HepG2 (cell line): ENCODE results near the gene VEPH1. TPM values are rescaled to one million over a fixed set of nuclear protein-coding genes. Genes with fewer than 3 reads are reported as not detected.

ENCODE experiments used
- ATAC-seq: fragments of 200-7000 bp; cut with Tn5 transposase; 3 replicates; pipeline ENCODE4 v1.9.1; 2020; ENCODE audit warnings: mild to moderate bottlenecking, moderate library complexity
- BruUV-seq: library from RNA; stranded (reverse); fragments of 400-500 nt; replicated peaks from 2 replicates; lab custom pipeline; 2021; lab: Mats Ljungman, UMichigan
- CTCF ChIA-PET: fragments of 300-600 bp; formaldehyde crosslinking; extraction: SDS; loops from one replicate; lab custom pipeline; 2021; ENCODE audit warnings: low total read pairs, inconsistent platforms, low intra/inter-chr PET ratio; lab: Yijun Ruan, JAX
- POLR2A ChIA-PET: fragments of 350-600 bp; sonication (Branson Sonifier 250); formaldehyde crosslinking; loops from one replicate; lab custom pipeline; 2020; ENCODE audit warnings: antibody characterized with exemption, inconsistent platforms; lab: Yijun Ruan, JAX
- DNase-seq: peaks from one replicate; pipeline ENCODE4 v3.0.0-alpha.2; 2015; ENCODE audit warnings: low spot score
- FAIRE-seq: peaks from 3 replicates; lab custom pipeline; 2011; peaks lifted over from hg19 to GRCh38; lab: Jason Lieb, UNC
- H2AFZ ChIP-seq: one replicate; pipeline ENCODE4 v1.6.1; 2011; ENCODE audit warnings: low read length, inconsistent platforms
- H3K27ac ChIP-seq: fragments of 300-600 bp; 3 replicates; pipeline ENCODE4 v1.8.0; 2011; ENCODE audit warnings: mixed run types, mild to moderate bottlenecking, mixed read lengths, low read length, inconsistent platforms; ENCODE audit not compliant: insufficient read depth; ENCODE audit errors: extremely low read length
- H3K27me3 ChIP-seq, 2 experiments: fragments of 200-600 bp in 1 of 2; 2 replicates in 1 of 2; 3 replicates in 1 of 2; pipeline versions ENCODE4 v1.6.0 to v1.8.0; 2011; ENCODE audit warnings: low read length in 2 of 2, mild to moderate bottlenecking in 2 of 2, moderate library complexity in 2 of 2, inconsistent platforms in 1 of 2; ENCODE audit not compliant: insufficient read depth in 2 of 2, control insufficient read depth in 1 of 2
- H3K36me3 ChIP-seq, 2 experiments: fragments of 200-600 bp in 1 of 2; replicated peaks in 1 of 2; 2 replicates in 1 of 2; 3 replicates in 1 of 2; pipeline versions ENCODE4 v1.5.1 to v1.8.0; 2011; ENCODE audit warnings: low read length in 2 of 2, inconsistent platforms in 1 of 2; ENCODE audit not compliant: insufficient read depth in 2 of 2, control insufficient read depth in 1 of 2
- H3K4me1 ChIP-seq: 2 replicates; pipeline ENCODE4 v1.5.1; 2012; ENCODE audit warnings: low read length, inconsistent platforms; ENCODE audit not compliant: insufficient read depth
- H3K4me2 ChIP-seq: 2 replicates; pipeline ENCODE4 v1.6.0; 2011; ENCODE audit warnings: low read depth, low read length, inconsistent platforms
- H3K4me3 ChIP-seq, 3 experiments: fragments of 200-600 bp in 1 of 3; sonication (generic), shearing (Covaris generic) in 1 of 3; replicated peaks in 1 of 3; 2 replicates each; pipeline ENCODE4 v1.5.1; 2011 to 2016; ENCODE audit warnings: low read length in 3 of 3, inconsistent platforms in 2 of 3, low read depth in 2 of 3, mild to moderate bottlenecking in 2 of 3, control low read depth in 1 of 3, mixed read lengths in 1 of 3; ENCODE audit not compliant: insufficient read depth in 1 of 3
- H3K79me2 ChIP-seq: one replicate; pipeline ENCODE4 v1.6.1; 2011; ENCODE audit warnings: low read length, inconsistent platforms; ENCODE audit not compliant: insufficient read depth
- H3K9ac ChIP-seq: 2 replicates; pipeline ENCODE4 v1.6.0; 2011; ENCODE audit warnings: mild to moderate bottlenecking, low read depth, low read length, inconsistent platforms; ENCODE audit not compliant: insufficient read depth
- H3K9me3 ChIP-seq: 2 replicates; pipeline ENCODE4 v1.5.1; 2012; ENCODE audit warnings: mild to moderate bottlenecking, low read length
- H4K20me1 ChIP-seq: 2 replicates; pipeline ENCODE4 v1.6.0; 2011; ENCODE audit warnings: inconsistent platforms, mild to moderate bottlenecking, low read length, moderate library complexity; ENCODE audit not compliant: insufficient read depth
- KDM5A ChIP-seq: fragments of 200-600 bp; sonication (generic); IDR thresholded peaks from 2 replicates; pipeline ENCODE4 v1.7.0; 2018; ENCODE audit warnings: antibody characterized with exemption, mild to moderate bottlenecking, low read length, borderline replicate concordance
- KDM6A ChIP-seq: IDR thresholded peaks from 2 replicates; pipeline ENCODE4 v1.6.1; 2016; ENCODE audit warnings: low read depth
- MTF2 ChIP-seq: sonication (generic); formaldehyde crosslinking; IDR thresholded peaks from 2 replicates; pipeline ENCODE4 v1.5.0; 2020; ENCODE audit warnings: missing genetic modification reagents, borderline replicate concordance
- NFAT5 ChIP-seq: sonication (generic); formaldehyde crosslinking; IDR thresholded peaks from 2 replicates; pipeline ENCODE4 v1.4.0; 2020; ENCODE audit warnings: missing genetic modification reagents
- PBX2 ChIP-seq: IDR thresholded peaks from 2 replicates; pipeline ENCODE4 v1.6.1; 2016; ENCODE audit warnings: control low read depth
- ZBTB7A ChIP-seq: sonication (generic); formaldehyde crosslinking; IDR thresholded peaks from 2 replicates; pipeline ENCODE4 v1.8.0; 2022; ENCODE audit warnings: mild to moderate bottlenecking, missing genetic modification reagents
- ZNF550 ChIP-seq: sonication (generic); formaldehyde crosslinking; IDR thresholded peaks from 2 replicates; pipeline ENCODE4 v1.4.0; 2020; ENCODE audit warnings: mild to moderate bottlenecking, missing genetic modification reagents, borderline replicate concordance
- ZNF724P ChIP-seq: sonication (generic); formaldehyde crosslinking; IDR thresholded peaks from 2 replicates; pipeline ENCODE4 v1.8.0; 2022; ENCODE audit warnings: missing genetic modification reagents, borderline replicate concordance
- ZNF839 ChIP-seq: sonication (generic); formaldehyde crosslinking; IDR thresholded peaks from 2 replicates; pipeline ENCODE4 v1.4.0; 2020; ENCODE audit warnings: missing genetic modification reagents, mild to moderate bottlenecking, borderline replicate concordance
- WGBS: methylation state at CpG from one replicate; pipeline ENCODE4 v1.1.6; 2017; ENCODE audit warnings: low lambda C conversion rate; 5-methylcytosine and 5-hydroxymethylcytosine counted together
- in situ Hi-C: cut with HindIII; loops from 2 replicates; pipeline ENCODE4 v1.10.0; 2017; ENCODE audit warnings: low pct_unique_long_range_greater_than_20kb; ENCODE audit not compliant: extremely low pct_ligation_motif_present
- intact Hi-C: fragments of 100-400 bp; cut with micrococcal nuclease; formaldehyde crosslinking; loops from one replicate; pipeline ENCODE4 v1.10.0; 2022; ENCODE audit not compliant: unreplicated experiment
- polyA plus RNA-seq, 8 experiments: library from polyadenylated mRNA; depleted of rRNA in 3 of 8; stranded (reverse) in 7 of 8; unstranded in 1 of 8; fragments of >200 nt; fragmentation: Illumina TruSeq in 4 of 8; extraction: Trizol in 4 of 8; gene quantifications; 2 replicates each; pipeline versions ENCODE4 v1.2.1 to v1.2.3, GENCODE V29; 2011 to 2016; ENCODE audit warnings: low read depth in 4 of 8, missing spikeins in 1 of 8, mixed read lengths in 1 of 8; ENCODE audit not compliant: insufficient read depth in 1 of 8
- total RNA-seq, 5 experiments: library from RNA; depleted of rRNA; stranded (reverse); fragments of >200 nt; fragmentation: Illumina TruSeq; extraction: Trizol; gene quantifications; 2 replicates each; pipeline ENCODE4 v1.2.3, GENCODE V29; 2016; ENCODE audit warnings: low read depth in 1 of 5
- TF ChIP-seq, protein P1 (sequence below): sonication (generic); formaldehyde crosslinking; IDR thresholded peaks from 2 replicates; pipeline ENCODE4 v1.4.0; 2020; ENCODE audit warnings: missing genetic modification reagents
- TF ChIP-seq, protein P2 (sequence below): IDR thresholded peaks from 2 replicates; pipeline ENCODE4 v1.6.1; 2016; ENCODE audit warnings: missing compliant biosample characterization, missing genetic modification reagents, borderline replicate concordance

Gene VEPH1
- total and polyA plus RNA-seq, 2 of the 13 experiments (the other 11 are each of a cell fraction or from before 2014, with no cell fraction given): not detected

DNA sequence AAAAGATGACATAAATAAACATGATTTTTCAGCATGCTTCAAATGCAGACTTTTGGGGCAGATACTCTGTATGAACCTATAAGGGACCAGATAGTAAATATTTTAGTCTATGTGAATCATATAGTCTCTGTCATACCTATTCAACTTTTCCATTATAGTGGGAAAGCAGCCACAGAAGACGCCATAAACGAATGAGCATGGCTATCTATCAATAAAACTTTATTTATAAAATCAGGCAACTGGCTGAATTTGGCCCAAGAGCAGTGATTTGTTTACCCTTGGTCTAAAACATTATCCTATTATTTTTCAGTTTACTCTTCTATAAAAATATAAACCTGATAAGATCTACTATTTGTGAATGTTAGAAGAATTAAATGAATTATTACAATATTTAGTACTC is 25.9 kb upstream of the VEPH1 start (continued):
- TF ChIP-seq PBX2 (no peak), ZNF839 (CRISPR knock-in tag) (no peak), MTF2 (CRISPR knock-in tag) (no peak), ZBTB7A (CRISPR knock-in tag) (no peak)
- TF ChIP-seq, protein P1, sequence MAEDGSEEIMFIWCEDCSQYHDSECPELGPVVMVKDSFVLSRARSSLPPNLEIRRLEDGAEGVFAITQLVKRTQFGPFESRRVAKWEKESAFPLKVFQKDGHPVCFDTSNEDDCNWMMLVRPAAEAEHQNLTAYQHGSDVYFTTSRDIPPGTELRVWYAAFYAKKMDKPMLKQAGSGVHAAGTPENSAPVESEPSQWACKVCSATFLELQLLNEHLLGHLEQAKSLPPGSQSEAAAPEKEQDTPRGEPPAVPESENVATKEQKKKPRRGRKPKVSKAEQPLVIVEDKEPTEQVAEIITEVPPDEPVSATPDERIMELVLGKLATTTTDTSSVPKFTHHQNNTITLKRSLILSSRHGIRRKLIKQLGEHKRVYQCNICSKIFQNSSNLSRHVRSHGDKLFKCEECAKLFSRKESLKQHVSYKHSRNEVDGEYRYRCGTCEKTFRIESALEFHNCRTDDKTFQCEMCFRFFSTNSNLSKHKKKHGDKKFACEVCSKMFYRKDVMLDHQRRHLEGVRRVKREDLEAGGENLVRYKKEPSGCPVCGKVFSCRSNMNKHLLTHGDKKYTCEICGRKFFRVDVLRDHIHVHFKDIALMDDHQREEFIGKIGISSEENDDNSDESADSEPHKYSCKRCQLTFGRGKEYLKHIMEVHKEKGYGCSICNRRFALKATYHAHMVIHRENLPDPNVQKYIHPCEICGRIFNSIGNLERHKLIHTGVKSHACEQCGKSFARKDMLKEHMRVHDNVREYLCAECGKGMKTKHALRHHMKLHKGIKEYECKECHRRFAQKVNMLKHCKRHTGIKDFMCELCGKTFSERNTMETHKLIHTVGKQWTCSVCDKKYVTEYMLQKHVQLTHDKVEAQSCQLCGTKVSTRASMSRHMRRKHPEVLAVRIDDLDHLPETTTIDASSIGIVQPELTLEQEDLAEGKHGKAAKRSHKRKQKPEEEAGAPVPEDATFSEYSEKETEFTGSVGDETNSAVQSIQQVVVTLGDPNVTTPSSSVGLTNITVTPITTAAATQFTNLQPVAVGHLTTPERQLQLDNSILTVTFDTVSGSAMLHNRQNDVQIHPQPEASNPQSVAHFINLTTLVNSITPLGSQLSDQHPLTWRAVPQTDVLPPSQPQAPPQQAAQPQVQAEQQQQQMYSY (CRISPR knock-in tag): no peak

- H3K79me2 ChIP-seq: no peaks in the 10 kb centered on the region
- no peak overlapping the region for H3K9ac ChIP-seq
- POLR2A ChIA-PET: no interaction called here
- H3K4me3 ChIP-seq: no peak overlapping the region
- H2AFZ ChIP-seq: no peak overlapping the region
- ATAC-seq (no peak), DNase-seq (no peak), FAIRE-seq (no peak)
- H3K4me1 ChIP-seq: no peaks in the 10 kb centered on the region
- no peaks in the 10 kb centered on the region for H4K20me1 ChIP-seq
- no peaks in the 10 kb centered on the region for H3K9me3 ChIP-seq
- BruUV-seq: no TSS peak
- intact Hi-C loops (no loop called here), in situ Hi-C loops (no loop called here)
- H3K27me3 ChIP-seq: no peaks in the 10 kb centered on the region
- H3K36me3 ChIP-seq: no peaks in the 10 kb centered on the region
- H3K4me2 ChIP-seq: no peak overlapping the region
- H3K27ac ChIP-seq: no peak overlapping the region
- WGBS: 10% methylated on average over 5 of the region's 5 CpGs
- CTCF ChIA-PET: no interaction called here
- TF ChIP-seq, protein P2, sequence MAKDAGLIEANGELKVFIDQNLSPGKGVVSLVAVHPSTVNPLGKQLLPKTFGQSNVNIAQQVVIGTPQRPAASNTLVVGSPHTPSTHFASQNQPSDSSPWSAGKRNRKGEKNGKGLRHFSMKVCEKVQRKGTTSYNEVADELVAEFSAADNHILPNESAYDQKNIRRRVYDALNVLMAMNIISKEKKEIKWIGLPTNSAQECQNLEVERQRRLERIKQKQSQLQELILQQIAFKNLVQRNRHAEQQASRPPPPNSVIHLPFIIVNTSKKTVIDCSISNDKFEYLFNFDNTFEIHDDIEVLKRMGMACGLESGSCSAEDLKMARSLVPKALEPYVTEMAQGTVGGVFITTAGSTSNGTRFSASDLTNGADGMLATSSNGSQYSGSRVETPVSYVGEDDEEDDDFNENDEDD: no peak
- TF ChIP-seq ZNF550 (no peak), NFAT5 (no peak), KDM5A (no peak), KDM6A (no peak), ZNF724P (CRISPR knock-in tag) (no peak)
Observed at GRCh38 chr3:157527131-157527881, 24.1 kb upstream of the VEPH1 start.
